Fibroblast of mammary gland (primary cell): Measurements from ENCODE around the gene GADD45B.

Experiments used
- DNase-seq: peaks from one replicate; pipeline ENCODE4 v3.0.0-alpha.2; 2010; ENCODE audit warnings: low read depth
- H3K4me3 ChIP-seq: 2 replicates; pipeline ENCODE4 v1.5.1; 2011; ENCODE audit warnings: low read depth, mild to moderate bottlenecking, low read length, moderate library complexity; ENCODE audit not compliant: control insufficient read depth
- TF ChIP-seq, protein P1 (sequence below): conservative IDR thresholded peaks from 2 replicates; pipeline ENCODE4 v1.5.1; 2011; ENCODE audit warnings: low read depth, low read length, inconsistent platforms; ENCODE audit not compliant: control insufficient read depth, insufficient read depth

The GADD45B gene

DNA sequence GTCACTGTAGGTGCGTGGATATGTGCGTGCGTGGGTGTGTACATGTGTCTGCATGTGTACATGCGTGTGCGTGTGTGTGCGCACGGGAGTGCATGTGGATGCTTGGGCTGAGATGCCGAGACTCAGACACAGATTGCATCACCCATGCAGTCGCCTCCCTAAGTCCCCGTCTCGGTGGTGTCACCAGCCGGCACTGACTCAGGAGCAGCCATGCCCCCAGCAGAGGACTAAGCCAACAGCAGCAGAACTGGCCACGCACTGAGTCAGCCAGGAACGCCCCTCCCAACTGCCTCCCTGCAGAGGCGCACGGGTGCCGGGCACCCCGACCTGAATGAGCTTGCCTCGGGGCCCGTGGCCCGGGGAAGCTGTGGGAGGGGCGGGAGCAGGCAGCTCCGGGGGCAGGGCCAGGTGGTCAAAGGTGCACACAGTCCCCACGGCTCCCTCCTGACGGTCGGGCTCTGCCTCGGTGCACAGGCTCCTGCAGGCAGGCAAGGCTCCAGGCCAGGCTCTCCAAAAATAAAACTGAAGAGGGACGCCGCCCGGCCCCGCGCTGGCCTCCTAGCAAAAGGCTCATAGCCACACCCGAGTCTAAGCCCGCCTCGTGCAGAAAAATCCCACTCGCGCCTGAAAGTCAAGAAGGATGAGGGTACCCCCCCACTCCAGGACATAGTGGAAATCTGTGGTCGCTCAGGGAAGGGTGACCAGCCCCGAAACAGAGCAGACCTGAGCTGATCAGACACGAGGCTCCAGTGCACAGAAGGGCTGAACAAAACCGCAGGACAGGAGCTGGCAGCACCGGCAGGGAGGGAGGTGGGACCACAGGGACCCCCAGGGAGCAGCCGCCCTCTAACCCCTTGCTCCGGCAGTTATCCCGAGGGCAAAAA, 49.2 kb downstream of the GADD45B start:
- peak overlapping the region; percentile 12 for H3K4me3 ChIP-seq
- DNase-seq: peak; percentile 87
- TF ChIP-seq, protein P1, sequence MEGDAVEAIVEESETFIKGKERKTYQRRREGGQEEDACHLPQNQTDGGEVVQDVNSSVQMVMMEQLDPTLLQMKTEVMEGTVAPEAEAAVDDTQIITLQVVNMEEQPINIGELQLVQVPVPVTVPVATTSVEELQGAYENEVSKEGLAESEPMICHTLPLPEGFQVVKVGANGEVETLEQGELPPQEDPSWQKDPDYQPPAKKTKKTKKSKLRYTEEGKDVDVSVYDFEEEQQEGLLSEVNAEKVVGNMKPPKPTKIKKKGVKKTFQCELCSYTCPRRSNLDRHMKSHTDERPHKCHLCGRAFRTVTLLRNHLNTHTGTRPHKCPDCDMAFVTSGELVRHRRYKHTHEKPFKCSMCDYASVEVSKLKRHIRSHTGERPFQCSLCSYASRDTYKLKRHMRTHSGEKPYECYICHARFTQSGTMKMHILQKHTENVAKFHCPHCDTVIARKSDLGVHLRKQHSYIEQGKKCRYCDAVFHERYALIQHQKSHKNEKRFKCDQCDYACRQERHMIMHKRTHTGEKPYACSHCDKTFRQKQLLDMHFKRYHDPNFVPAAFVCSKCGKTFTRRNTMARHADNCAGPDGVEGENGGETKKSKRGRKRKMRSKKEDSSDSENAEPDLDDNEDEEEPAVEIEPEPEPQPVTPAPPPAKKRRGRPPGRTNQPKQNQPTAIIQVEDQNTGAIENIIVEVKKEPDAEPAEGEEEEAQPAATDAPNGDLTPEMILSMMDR: no peak

DNA sequence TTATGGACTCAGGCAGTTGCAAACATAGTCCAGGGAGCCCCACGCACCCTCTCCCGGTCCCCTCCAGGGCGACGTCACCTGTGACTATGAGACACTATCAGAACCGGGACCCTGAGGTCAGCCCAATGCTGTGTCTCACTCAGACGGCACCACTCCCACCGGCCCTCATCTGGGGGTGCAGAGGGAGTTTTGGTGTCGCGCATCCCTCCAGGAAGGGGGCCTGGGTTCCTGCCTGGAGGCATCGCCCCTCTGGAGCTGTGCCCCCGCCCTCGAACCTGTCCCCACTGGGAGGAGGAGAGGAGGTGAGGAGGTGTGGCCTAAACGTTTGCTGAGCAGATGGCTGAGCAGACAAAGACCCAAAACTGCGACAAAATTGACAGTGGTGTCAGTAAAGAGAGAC, 51.2 kb downstream of the GADD45B start:
- H3K4me3 ChIP-seq: no peak overlapping the region
- DNase-seq: no peak
- TF ChIP-seq, protein P1: no peak

DNA sequence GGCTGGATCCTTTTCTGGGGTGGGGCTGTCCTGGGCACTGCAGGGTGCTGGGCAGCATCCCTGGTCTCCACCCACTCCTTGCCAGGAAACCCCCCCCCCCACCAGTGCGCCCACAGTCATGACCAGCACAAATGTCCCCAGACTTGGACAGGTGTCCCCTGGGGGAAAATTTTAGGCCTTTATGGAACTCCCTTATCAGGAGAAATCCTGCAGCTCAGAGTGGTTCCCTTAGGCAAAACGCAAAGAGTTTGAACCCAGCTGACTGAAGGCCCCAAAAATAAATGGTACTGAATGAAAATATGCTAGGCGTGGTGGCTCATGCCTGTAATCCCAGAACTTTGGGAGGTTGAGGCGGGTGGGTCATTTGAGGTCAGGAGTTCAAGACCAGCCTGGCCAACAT, 51.8 kb downstream of the GADD45B start:
- TF ChIP-seq, protein P1: no peak
- DNase-seq: no peak
- no peak overlapping the region for H3K4me3 ChIP-seq
